CD4-positive, alpha-beta memory T cell (primary cell): ENCODE results near the gene TXNRD3. TPM values are rescaled to one million over a fixed set of nuclear protein-coding genes. Genes with fewer than 3 reads are reported as not detected.

ENCODE experiments used
- CTCF ChIA-PET: fragments of 350-600 bp; sonication (Branson Sonifier 250); formaldehyde crosslinking; loops from one replicate; lab custom pipeline; 2021; ENCODE audit warnings: inconsistent platforms; ENCODE audit not compliant: partially characterized antibody; lab: Charles Lee
- POLR2A ChIA-PET: fragments of 350-600 bp; sonication (Branson Sonifier 250); formaldehyde crosslinking; loops from one replicate; lab custom pipeline; 2021; ENCODE audit not compliant: partially characterized antibody; lab: Charles Lee
- DNase-seq, 5 donors: peaks; one replicate each; pipeline versions ENCODE4 v3.0.0 to v3.0.0-alpha.2; 2020 to 2022; ENCODE audit warnings: mixed read lengths in 1 of 5
- H3K27ac ChIP-seq: one replicate; pipeline ENCODE4 v1.7.0; 2013; ENCODE audit warnings: low read depth, low read length
- H3K27me3 ChIP-seq: 2 replicates; pipeline ENCODE4 v1.7.0; 2013; ENCODE audit warnings: mild to moderate bottlenecking, low read length, moderate library complexity; ENCODE audit not compliant: insufficient read depth
- H3K36me3 ChIP-seq: 2 replicates; pipeline ENCODE4 v1.7.0; 2013; ENCODE audit warnings: mild to moderate bottlenecking, low read length, moderate library complexity; ENCODE audit not compliant: insufficient read depth
- H3K4me1 ChIP-seq: 2 replicates; pipeline ENCODE4 v1.7.0; 2013; ENCODE audit warnings: mild to moderate bottlenecking, low read length, moderate library complexity; ENCODE audit not compliant: insufficient read depth
- H3K4me3 ChIP-seq, 2 donors: one replicate each; pipeline ENCODE4 v1.7.0; 2013; ENCODE audit warnings: low read length in 2 of 2, mild to moderate bottlenecking in 1 of 2
- H3K9me3 ChIP-seq, 2 donors: one replicate each; pipeline ENCODE4 v1.7.0; 2013; ENCODE audit warnings: low read length in 2 of 2, control low read depth in 1 of 2; ENCODE audit not compliant: control insufficient read depth in 1 of 2
- H3K27ac Mint-ChIP-seq, 7 donors: one replicate each; pipeline ENCODE4 v1.8.0; 2020 to 2021; ENCODE audit warnings: mixed read lengths in 7 of 7, mild to moderate bottlenecking in 6 of 7, inconsistent platforms in 3 of 7, moderate library complexity in 3 of 7
- H3K27me3 Mint-ChIP-seq, 2 donors: one replicate each; pipeline ENCODE4 v1.8.0; 2020 to 2021; ENCODE audit warnings: mixed read lengths in 2 of 2
- H3K36me3 Mint-ChIP-seq, 2 donors: one replicate each; pipeline ENCODE4 v1.8.0; 2020 to 2021; ENCODE audit warnings: mixed read lengths in 2 of 2, inconsistent platforms in 1 of 2, mild to moderate bottlenecking in 1 of 2
- H3K4me1 Mint-ChIP-seq, 4 donors: one replicate each; pipeline ENCODE4 v1.8.0; 2020 to 2021; ENCODE audit warnings: mixed read lengths in 4 of 4, mild to moderate bottlenecking in 1 of 4
- H3K4me3 Mint-ChIP-seq, 8 donors: one replicate each; pipeline ENCODE4 v1.8.0; 2020 to 2021; ENCODE audit warnings: mixed read lengths in 8 of 8, mild to moderate bottlenecking in 7 of 8, moderate library complexity in 6 of 8, inconsistent platforms in 3 of 8
- H3K9me3 Mint-ChIP-seq, 8 donors: one replicate each; pipeline ENCODE4 v1.8.0; 2020 to 2021; ENCODE audit warnings: mixed read lengths in 8 of 8, mild to moderate bottlenecking in 5 of 8, inconsistent platforms in 3 of 8, moderate library complexity in 1 of 8
- intact Hi-C: fragments of 100-400 bp; cut with micrococcal nuclease; formaldehyde crosslinking; loops from one replicate; pipeline ENCODE4 v1.15.1; 2023
- polyA plus RNA-seq, 2 donors: library from polyadenylated mRNA; unstranded; fragments of 300-500 nt; fragmentation: Illumina TruSeq; gene quantifications; one replicate each; pipeline ENCODE4 v1.2.3, GENCODE V29; 2021
- total RNA-seq, 2 experiments: library from RNA; stranded (reverse); gene quantifications; one replicate each; pipeline ENCODE4 v1.2.3, GENCODE V29; 2021

The TXNRD3 gene
- total and polyA plus RNA-seq, 4 experiments from 2014 or later: 0.77 to 1.0 (median 0.92) TPM

GRCh38 chr3:126665221-126665936, 10.5 kb upstream of the TXNRD3 start:
- CTCF ChIA-PET: no interaction called here
- H3K9me3 Mint-ChIP-seq: peaks cover 0 to 3% (median 0%) of the 10 kb centered on the region in 8 donors
- no peak overlapping the region for H3K4me3 Mint-ChIP-seq
- Histone ChIP-seq H3K27me3 (no peaks in the 10 kb centered on the region), H3K36me3 (no peaks in the 10 kb centered on the region), H3K4me3 (no peak overlapping the region), H3K27ac (no peak overlapping the region), H3K4me1 (no peaks in the 10 kb centered on the region), H3K9me3 (no peaks in the 10 kb centered on the region)
- no peaks in the 10 kb centered on the region for H3K4me1 Mint-ChIP-seq
- no peaks in the 10 kb centered on the region for H3K36me3 Mint-ChIP-seq
- POLR2A ChIA-PET: no interaction called here
- no peak overlapping the region for H3K27ac Mint-ChIP-seq
- peaks cover 4 to 19% of the 10 kb centered on the region in 2 donors for H3K27me3 Mint-ChIP-seq
- DNase-seq: no peak
- intact Hi-C loops: no loop called here

- Mint-ChIP-seq H3K4me3 (no peak overlapping the region), H3K9me3 (peaks cover 0 to 2% (median 0%) of the 10 kb centered on the region in 8 donors), H3K27me3 (peaks cover 4 to 19% of the 10 kb centered on the region in 2 donors), H3K27ac (no peak overlapping the region), H3K4me1 (no peaks in the 10 kb centered on the region), H3K36me3 (no peaks in the 10 kb centered on the region)
- no peak overlapping the region for H3K4me3 ChIP-seq
- CTCF ChIA-PET: no interaction called here
- intact Hi-C loops: no loop called here
- H3K4me1 ChIP-seq: no peaks in the 10 kb centered on the region
- no peaks in the 10 kb centered on the region for H3K36me3 ChIP-seq
- no peak overlapping the region for H3K27ac ChIP-seq
- H3K27me3 ChIP-seq: no peaks in the 10 kb centered on the region
- POLR2A ChIA-PET: no interaction called here
- no peak for DNase-seq
- no peaks in the 10 kb centered on the region for H3K9me3 ChIP-seq
Measured at GRCh38 chr3:126664591-126665214, 9.8 kb upstream of the TXNRD3 start.

GRCh38 chr3:126663750-126664149, 8.8 kb upstream of the TXNRD3 start:
- Mint-ChIP-seq H3K9me3 (no peaks in the 10 kb centered on the region), H3K27ac (no peak overlapping the region), H3K27me3 (peaks cover 4 to 19% of the 10 kb centered on the region in 2 donors), H3K4me1 (no peaks in the 10 kb centered on the region), H3K4me3 (no peak overlapping the region), H3K36me3 (no peaks in the 10 kb centered on the region)
- intact Hi-C loops: no loop called here
- DNase-seq: no peak
- CTCF ChIA-PET: no interaction called here
- Histone ChIP-seq H3K4me1 (no peaks in the 10 kb centered on the region), H3K27me3 (no peaks in the 10 kb centered on the region), H3K36me3 (no peaks in the 10 kb centered on the region), H3K27ac (no peak overlapping the region), H3K4me3 (no peak overlapping the region), H3K9me3 (no peaks in the 10 kb centered on the region)
- POLR2A ChIA-PET: no interaction called here

- no peak overlapping the region for H3K4me3 Mint-ChIP-seq
Measured at GRCh38 chr3:126663257-126663656, 8.3 kb upstream of the TXNRD3 start.

GRCh38 chr3:126661532-126662364, 6.8 kb upstream of the TXNRD3 start:
- no peaks in the 10 kb centered on the region for H3K27me3 ChIP-seq
- H3K9me3 ChIP-seq: no peaks in the 10 kb centered on the region
- peaks cover 5 to 23% of the 10 kb centered on the region in 2 donors for H3K27me3 Mint-ChIP-seq
- intact Hi-C loops: no loop called here
- ChIA-PET POLR2A (no interaction called here), CTCF (no interaction called here)
- H3K9me3 Mint-ChIP-seq: peaks cover 0 to 2% (median 0%) of the 10 kb centered on the region in 8 donors
- no peaks in the 10 kb centered on the region for H3K36me3 Mint-ChIP-seq
- H3K4me1 ChIP-seq: no peaks in the 10 kb centered on the region
- no peak overlapping the region for H3K4me3 Mint-ChIP-seq
- no peak overlapping the region for H3K4me3 ChIP-seq
- no peaks in the 10 kb centered on the region for H3K4me1 Mint-ChIP-seq
- no peak overlapping the region for H3K27ac Mint-ChIP-seq
- no peak for DNase-seq
- H3K27ac ChIP-seq: no peak overlapping the region
- no peaks in the 10 kb centered on the region for H3K36me3 ChIP-seq

More at GRCh38 chr3:126663257-126663656, 8.3 kb upstream of the TXNRD3 start:
- H3K4me3 ChIP-seq: no peak overlapping the region
- H3K9me3 Mint-ChIP-seq: peaks cover 0 to 2% (median 0%) of the 10 kb centered on the region in 8 donors
- DNase-seq: no peak
- no peak overlapping the region for H3K27ac Mint-ChIP-seq
- H3K4me1 Mint-ChIP-seq: no peaks in the 10 kb centered on the region
- no peaks in the 10 kb centered on the region for H3K9me3 ChIP-seq
- H3K27me3 Mint-ChIP-seq: peaks cover 4 to 22% of the 10 kb centered on the region in 2 donors
- no peak overlapping the region for H3K27ac ChIP-seq
- no peaks in the 10 kb centered on the region for H3K4me1 ChIP-seq
- POLR2A ChIA-PET: no interaction called here
- intact Hi-C loops: no loop called here
- no peaks in the 10 kb centered on the region for H3K27me3 ChIP-seq
- H3K36me3 ChIP-seq: no peaks in the 10 kb centered on the region
- no peaks in the 10 kb centered on the region for H3K36me3 Mint-ChIP-seq
- CTCF ChIA-PET: no interaction called here

- Histone ChIP-seq H3K27me3 (no peaks in the 10 kb centered on the region), H3K36me3 (no peaks in the 10 kb centered on the region), H3K9me3 (no peaks in the 10 kb centered on the region), H3K4me3 (no peak overlapping the region), H3K27ac (no peak overlapping the region), H3K4me1 (no peaks in the 10 kb centered on the region)
- no peak overlapping the region for H3K4me3 Mint-ChIP-seq
- H3K9me3 Mint-ChIP-seq: peaks cover 0 to 2% (median 0%) of the 10 kb centered on the region in 8 donors
- ChIA-PET CTCF (interaction anchor here (1.0 to 1.9 kb wide), 2 partner anchors 19 to 43 kb away, joined by 3 to 5 read pairs; no protein-coding TSS in a partner anchor), POLR2A (no interaction called here)
- no peak for DNase-seq
- no peaks in the 10 kb centered on the region for H3K36me3 Mint-ChIP-seq
- no peak overlapping the region for H3K27ac Mint-ChIP-seq
- H3K4me1 Mint-ChIP-seq: peaks cover 0 to 1% (median under 1%) of the 10 kb centered on the region in 4 donors
- peaks cover 5 to 16% of the 10 kb centered on the region in 2 donors for H3K27me3 Mint-ChIP-seq
- intact Hi-C loops: no loop called here
Measured at GRCh38 chr3:126659915-126660886, 5.3 kb upstream of the TXNRD3 start.
